Esophagus mucosa (tissue), 1 donor: ENCODE results near the gene GABARAP. TPM values are rescaled to one million over a fixed set of nuclear protein-coding genes. Genes with fewer than 3 reads are reported as not detected.

Source experiments
- ATAC-seq: fragments of 200-7000 bp; cut with Tn5 transposase; one replicate; pipeline ENCODE4 v1.9.1; 2020
- total RNA-seq: library from RNA; stranded (reverse); gene quantifications from one replicate; pipeline ENCODE4 v1.2.4, GENCODE V29; 2023
- donor health status: DM: yes; HTN: yes; CAD: no.

The GABARAP gene
- total RNA-seq, 1 donor from 2014 or later: 268 TPM

DNA sequence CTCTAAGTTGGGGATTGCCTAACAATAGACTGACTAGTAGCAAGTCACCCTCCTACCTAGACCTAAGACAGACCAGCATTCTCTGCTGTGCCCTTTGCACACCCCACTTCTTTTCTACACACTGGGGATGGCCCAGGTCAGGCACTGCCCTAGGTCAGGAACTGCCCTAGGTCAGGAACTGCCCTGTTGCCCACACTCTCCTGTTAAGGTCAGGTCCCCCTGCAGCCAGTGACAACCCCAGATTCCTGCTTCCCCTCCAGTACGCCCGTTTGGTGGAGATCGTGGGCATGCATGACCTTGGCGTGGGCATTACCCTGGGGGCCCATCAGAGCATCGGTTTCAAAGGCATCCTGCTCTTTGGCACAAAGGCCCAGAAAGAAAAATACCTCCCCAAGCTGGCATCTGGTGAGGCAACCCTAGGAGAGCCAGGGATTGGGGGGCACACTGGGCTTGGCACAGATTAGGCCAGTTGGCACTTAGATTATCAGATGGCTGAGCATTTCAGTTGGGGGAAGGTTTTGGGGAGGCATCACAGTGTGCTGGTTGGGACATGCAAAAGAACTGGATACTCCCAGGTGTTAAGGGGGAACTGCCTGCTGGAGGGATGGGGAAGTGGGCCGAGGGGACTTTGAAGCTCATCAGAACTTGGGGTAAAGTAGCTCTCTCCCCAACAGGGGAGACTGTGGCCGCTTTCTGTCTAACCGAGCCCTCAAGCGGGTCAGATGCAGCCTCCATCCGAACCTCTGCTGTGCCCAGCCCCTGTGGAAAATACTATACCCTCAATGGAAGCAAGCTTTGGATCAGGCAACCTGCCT, 20.8 kb downstream of the GABARAP start:
- ATAC-seq: peak; percentile 24

DNA sequence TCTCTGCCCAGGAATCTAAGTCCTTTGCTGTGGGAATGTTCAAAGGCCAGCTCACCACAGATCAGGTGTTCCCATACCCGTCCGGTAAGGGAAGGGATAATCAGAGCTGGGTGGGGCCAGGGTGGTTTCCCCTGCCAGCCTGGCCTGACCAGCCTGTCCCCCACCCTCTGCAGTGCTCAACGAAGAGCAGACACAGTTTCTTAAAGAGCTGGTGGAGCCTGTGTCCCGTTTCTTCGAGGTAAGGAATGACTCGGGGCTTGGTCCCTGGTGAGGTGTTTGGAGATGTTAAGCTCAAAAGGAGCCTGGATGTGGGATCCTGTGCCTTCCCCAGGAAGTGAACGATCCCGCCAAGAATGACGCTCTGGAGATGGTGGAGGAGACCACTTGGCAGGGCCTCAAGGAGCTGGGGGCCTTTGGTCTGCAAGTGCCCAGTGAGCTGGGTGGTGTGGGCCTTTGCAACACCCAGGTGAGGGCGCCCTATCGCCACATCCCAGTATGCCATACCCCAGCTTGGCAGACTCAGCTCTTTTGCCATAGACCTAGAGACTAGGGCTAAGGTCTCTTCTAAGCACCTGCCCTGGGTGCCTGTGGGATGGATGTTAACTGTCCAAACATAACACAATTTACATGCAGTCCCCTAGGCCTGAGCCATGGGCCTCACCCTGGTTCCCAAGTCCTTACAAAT, 21.5 kb downstream of the GABARAP start:
- peak; percentile 72 for ATAC-seq

DNA sequence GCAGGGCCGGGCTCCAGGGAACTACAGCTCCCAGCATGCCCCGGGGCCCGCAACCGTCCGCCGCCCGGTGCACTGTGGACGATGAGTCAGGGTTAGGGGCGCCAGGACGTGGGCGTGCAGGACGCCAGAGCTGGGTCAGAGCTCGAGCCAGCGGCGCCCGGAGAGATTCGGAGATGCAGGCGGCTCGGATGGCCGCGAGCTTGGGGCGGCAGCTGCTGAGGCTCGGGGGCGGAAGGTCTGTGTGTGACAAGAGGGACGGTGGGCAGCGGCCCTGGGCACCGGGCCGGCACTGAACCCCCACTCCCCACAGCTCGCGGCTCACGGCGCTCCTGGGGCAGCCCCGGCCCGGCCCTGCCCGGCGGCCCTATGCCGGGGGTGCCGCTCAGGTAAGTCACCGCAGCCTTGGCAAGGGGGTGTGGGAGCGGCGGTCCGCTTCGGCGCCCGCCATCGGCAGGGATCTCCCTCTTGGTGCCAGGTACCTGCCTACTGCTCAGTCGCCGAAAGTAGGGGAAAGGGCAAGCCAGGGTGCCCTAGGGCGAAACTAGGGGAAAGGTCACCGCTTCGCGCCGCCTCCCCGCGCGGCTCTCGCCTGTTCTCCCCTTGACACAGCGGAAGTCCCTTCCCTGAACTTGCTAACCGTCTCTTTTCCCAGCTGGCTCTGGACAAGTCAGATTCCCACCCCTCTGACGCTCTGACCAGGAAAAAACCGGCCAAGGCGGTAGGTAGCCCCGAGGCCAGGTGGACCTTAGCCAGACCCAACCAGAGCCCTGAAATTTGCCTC, 22.2 kb downstream of the GABARAP start, which contains the start of the genes ACADVL and DLG4:
Gene ACADVL, plus strand, starts transcription at position 127 of the 781 bp plus-strand sequence. Its CDS starts 47 bp downstream, at position 174.
Gene DLG4, minus strand, starts transcription at position 25 of the 781 bp plus-strand sequence.
- peak; percentile 70 for ATAC-seq

DNA sequence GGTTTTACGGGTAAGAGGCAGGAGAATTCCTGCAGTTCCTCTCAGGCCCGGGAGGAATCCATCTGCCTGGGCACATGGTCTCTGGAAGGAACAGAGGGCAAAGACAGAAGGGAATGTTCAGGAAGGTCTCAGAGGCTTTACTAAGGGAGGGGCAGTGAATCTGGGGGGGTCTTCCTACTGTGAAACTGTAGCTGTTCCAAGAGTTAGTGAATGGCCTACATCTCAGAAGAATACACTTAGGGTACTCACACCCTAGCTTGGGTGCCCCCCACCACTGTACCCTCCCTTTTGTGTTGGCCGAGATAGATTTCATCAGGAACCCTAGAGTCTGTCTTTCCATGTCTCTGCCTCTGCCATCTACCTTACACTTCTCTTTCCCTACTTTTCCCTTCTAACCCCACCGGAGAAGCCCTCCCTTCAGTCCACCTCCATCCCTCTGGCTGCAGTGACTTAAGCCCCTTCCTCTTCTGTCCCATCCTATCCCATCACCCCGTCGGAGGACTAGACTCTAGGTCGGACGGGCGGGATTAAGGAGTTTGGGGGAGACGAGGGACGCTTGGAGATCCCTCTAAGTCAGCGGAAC, 22.9 kb downstream of the GABARAP start:
- ATAC-seq: no peak

DNA sequence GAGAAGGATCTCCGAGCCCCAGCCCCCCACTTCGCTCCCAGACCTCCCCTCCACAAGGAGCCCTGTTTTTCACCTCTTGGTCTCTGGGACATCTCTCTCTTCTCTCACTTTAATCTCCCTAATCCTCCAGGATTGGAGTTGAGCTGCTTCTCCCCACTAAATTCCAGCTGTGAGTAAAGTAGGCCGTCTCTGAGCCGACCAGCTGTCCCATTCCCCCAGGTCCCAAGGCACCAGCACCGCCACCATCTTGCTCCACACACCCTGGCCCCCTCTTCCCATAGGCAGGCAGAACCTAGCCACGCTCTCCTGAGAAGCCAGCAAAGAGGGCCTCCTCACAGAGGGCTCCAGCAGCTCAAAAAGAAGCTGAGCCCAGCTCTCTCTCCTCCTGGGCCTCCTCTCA, 23.5 kb downstream of the GABARAP start:
- no peak for ATAC-seq

DNA sequence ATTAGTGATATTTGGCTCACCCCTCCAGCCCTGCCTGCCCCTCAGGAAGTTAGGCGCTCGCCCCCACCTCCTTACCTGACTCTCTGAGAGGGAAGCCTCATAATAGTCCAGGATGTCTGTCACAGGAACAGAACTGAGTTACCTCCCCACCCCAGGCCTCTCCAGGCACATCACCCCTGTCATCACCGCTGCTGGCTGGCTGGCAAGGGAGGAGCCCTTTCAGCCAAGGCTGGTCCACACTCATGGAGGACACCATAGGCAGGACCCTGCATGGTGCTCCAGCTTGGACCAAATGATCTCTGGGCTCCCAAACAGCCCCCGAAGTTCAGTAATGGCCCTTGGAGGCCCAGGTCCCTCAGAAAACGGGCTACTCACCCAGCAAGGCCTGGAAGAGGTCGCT, 24.1 kb downstream of the GABARAP start:
- no peak for ATAC-seq

DNA sequence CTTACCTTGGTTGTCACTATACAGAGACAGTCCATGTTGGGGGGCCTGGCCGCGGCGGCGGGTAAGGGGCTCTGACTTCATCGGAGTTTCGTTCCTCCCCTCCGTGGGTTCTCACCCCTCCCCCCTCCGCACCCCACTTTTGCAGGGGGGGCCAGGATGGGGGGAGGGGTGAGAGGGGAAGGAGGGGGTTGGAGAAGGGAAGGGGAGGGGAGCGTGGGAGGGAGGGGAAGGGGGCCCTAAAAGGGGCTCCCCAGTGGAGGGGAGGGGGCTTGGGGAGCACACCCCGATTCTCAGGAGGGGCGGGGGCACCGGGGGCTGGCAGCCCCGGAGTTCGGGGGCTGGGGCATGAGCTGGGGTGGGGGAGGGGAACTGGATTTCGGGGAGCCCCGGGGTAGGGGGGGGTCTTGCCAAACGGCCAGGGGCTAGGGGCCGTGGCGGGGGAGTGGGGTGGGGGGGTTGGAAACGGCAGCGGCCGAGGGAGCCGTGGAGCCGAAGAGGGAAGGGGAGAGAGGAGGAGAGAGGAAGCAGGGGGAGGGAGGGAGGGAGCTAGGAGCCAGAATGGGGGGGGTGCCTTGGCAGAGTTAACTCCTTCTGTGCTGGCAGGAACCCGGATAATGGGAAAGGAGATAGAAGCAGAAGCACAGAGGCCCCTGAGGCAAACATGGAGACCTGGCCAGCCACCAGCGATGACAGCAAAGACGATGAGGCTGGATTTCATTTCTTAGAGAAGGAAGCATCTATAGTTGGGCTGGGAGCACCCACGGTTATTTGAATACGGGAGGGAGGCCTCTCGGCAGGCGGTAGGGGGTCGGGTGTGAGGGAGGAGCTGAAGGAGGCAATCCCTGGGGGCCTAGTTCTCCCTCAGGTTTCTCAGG, 24.9 kb downstream of the GABARAP start:
- no peak for ATAC-seq

DNA sequence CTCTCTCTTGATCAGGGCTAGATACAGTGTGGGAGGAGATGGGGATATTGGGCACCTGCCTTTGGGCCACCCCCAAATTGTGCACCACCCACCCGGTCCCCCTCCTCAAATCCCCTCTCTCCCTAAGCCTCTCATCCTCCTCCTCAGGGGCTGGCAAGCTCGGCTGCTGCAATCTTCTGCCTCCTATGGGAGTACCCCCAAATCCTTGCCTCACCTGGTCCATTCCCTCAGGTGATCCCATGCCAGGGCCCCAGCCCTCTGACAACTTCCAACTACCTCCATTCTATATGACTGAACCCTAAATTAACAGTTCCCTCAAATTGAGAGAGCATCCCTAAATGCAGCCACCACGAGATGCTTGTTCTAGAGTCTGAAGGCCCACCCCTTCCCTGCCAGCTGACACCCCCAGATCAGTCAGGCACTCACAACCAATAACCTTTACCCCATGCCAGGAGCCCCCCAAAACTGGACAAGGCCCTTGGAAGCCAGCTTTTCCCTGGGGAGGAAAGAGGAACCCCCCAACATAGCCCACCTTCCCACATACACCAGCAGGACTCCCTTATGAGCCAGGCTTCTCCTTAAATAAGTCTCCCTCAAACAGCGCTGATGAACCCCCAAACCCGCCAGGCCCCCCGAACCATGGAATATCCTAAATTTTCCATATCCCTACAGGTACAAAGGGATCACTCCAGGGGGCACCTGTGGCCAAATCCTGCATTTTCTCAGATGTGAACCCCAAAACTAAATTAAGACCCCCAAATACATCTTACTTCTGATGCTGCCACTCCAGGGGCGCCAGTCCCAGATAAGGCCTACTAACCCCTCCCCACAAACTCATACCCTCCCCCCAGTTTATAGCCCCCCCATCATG, 25.8 kb downstream of the GABARAP start:
- no peak for ATAC-seq

DNA sequence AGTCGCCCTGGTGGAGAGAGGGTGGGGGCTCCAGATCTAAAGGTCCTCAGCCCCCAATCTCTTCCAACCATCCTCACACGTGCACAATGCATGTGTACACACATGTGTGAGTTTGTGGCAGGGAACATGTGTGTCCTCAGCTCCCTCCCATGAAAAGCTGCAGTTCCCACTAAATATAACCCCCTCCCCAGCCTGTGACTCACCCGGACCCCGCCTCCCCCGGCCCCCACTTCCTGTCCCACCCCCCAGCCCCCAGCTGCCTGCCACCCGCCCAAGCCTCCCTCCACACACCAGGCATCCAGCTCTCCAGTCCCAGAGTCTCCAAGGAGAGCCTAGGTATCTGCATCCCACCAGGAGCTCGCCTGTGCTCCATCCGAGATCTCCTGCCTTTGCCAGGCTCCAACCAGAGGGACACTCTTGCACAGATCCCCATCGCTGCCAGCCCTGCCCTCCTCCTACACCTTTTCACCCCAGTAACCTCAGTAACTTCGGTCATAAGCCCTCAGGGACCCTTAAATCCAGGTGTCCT, 26.5 kb downstream of the GABARAP start:
- ATAC-seq: no peak

DNA sequence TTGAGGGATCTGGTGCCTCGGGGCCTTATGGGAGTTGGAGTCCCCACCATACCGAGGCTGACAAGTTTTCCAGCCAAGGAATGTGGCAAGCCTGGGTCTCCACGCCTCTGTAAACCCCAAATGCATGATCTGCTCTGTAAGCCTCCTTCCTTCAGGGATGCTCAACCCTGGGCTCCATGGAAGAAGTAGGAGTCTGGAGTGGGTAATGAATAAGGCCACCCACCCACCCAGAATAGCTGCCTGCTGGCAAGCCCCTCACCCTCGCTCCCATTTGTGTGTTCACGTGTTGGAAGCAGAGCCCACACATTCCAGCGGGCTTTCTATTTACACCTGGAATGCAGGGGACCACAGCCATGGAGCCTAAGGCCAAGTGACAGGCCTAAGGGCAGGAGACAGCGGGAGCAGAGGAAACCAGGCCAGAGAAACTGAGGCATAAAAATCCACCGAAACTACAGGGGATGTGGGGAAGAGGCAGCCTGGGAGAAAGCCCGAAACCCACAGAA, 27.1 kb downstream of the GABARAP start:
- ATAC-seq: no peak

DNA sequence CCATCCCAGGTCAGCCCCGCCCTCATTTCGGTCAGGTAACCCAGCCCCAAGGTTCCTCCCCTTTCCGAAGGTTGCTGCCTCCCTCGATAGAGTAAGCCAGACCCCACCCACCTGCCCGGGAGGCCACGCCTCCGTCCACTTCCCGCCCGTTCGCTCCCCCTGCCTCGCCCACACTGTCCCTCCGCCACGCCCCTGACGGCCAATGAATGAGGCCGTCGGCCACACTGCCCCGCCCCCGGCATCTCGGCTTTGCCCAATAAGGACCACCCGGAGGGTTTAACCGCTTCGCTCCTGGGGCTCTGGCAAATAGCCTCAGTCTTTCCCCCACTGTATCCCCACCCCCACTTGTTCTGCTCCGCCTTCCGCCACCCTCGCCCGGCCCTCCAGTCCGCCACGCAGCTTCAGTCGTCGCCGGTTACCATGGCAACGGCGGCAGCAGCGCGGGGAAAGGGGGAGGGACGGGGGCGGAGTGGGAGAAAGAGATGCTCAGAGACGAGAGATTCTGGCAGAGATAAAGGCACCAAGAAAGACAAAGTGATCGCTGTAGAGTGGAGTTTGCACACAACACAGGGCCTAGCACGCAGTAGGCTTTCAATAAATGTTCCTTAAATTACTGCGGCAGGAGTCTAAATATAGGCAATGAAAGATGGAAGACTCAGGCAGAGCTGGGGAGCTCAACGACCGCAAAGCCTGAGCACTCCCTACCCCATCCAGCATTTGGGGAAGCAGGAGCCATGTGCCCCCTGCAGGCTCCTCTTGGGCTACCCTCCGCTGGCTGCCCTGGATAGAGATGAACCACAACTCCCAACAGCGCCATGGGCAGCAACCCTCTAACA, 27.7 kb downstream of the GABARAP start:
- ATAC-seq: peak; percentile 81

DNA sequence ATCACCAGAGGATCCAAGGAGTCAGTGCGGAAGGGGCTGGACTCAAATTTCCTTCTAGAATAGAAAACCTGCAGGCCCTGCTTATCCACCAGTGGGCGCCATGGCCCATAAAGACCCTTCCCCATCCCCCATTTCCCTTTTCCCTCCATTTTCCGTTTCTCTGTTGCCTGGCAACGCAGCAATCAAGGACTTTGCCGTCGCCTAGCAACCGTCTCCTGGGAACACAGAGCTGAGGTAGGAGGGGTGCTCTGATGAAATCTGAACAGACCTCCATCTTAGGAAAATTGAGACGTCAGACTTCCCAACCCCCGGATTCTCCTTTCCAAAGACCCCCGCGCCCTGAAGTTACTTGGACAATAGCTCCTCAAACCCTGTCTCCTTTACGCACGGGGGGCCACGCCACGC, 28.4 kb downstream of the GABARAP start:
- peak; percentile 0 for ATAC-seq

DNA sequence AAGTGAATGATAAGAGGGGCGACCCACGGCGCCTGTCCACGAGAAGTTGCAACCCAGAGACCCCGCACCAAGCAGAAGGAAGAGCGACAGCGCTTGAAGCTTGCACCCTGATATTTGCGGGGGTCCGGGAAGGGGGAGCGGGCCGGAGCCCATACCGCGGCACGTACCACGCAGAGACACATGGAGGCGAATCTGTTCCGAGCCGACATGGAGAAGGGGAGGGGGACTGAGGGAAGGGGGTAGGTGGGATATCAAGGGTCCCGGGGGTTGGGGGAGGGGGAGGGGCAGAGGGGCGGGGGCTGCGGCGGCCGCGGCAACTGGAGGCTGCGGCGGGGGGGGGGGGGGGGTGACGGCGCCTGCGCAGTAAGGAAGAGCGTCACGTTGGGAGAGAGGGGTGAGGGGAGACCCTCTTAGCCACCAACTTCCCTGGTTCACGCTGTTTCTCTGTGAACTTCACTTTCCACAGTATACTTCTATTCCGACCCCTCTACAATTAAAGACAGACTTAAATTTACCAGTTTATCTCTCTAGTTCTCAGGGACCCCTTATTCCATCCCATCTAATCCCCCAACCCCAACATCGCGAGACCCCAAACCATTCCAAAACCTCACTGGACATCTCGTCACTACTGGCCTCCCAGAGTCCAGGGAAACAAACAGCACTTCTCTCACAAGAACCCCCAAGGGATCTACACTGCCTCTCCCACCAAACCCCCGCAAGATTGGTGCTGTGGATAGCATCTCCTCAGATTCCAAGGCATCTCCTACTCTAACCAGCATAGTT, 30.6 kb downstream of the GABARAP start:
- no peak for ATAC-seq

DNA sequence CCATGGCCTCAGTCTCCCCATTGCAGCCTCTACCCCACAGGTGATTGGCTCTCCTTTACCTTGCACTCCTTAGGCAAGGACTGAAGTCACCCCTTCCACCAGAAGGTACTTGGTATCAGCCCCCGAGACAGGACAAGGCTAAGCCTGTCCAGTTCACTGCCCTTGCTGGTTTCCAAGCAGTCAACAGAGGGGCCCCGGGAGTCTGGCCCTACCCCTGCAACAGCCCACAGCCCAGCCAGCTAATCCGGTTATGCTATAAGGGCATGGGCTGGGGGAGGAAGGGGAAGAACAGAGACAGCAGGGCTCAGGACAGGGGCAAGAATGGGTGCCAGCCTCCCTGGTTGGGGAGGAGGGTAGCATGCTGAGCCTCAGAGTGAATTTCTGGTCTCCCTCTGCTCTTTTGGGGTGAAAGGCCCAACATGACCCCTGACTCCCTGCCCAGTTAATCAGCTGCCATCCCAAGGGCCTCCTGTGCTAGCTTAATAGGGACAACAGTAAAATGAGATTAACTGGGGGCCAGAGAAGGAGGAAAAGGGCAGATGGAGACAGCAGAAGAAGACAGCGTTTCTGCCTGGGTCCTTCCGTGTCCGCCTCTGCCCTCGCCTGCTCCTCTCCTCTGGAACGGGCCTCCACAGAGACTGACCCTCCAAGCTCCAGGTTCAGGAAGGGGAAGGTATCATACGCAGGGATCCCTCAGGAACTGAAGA, 33.3 kb downstream of the GABARAP start:
- ATAC-seq: no peak

DNA sequence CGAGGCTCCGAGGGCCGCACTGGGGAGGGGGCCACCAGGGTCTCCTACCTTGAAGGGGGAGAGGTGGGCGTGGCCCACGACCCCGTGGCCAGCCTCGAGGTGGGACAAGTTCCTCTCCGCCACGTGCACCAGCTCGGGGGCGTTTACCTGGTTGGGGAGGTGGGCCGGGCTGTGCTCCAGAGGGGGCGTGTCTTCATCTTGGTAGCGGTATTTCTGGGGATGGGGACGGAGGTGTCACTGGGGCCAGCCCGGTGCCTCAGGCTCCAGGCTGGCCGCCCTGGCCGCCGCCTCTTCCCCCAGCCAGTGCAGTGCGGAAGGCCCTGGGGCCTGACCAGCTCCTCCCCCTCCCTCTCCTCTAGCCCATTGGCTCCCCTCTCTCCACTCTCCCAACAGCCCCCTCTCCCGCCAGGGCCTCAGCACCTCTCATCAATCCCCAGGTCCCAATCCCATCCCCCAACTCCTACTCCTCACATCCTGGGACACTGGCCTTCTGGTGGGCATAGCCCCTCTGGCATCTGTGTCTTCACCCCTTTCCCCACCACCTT, 34.1 kb downstream of the GABARAP start:
- ATAC-seq: no peak

DNA sequence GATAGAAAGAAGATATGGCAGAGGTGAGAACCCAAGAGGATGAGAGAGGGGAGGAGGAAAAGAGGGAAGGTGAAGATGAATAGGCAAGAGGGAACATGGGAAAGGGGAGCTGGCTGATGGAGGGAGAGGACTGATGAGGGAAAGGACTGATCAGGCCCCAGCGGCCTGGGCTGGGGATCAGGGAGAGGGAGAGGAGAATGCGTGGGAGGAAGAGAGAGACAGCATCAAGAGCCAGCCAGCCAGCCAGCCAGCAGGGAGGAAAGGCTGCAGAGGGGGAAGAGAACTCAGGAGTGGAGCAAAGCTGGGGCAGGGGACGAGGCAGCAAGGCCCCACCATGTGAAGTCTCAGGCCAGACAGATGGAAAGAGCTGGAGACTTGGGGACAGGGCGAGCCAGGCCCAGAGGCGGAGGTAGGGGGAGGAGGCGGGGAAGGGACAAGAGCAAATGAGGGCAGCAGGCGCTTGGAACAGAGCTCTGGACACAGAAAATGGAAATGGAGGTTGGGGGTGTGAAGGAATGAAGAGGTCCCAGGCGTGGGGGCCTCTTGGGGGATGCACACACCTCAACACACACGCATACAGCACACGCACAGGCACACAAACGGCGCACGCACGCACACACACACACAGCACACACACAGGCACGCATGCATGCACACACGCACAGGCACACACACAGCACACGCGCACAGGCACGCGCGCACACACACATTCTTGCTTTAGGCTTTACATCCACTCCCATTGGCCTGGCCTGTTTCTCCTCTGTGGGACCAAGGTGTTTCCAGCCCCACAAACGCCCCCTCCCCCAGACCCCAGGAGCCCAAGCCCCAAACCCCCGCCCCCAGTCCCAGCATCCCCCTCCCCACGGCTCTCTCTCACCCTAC, 34.9 kb downstream of the GABARAP start:
- ATAC-seq: no peak
